HepG2 (cell line): Measurements from ENCODE around the gene MED9. TPM values are rescaled to one million over a fixed set of nuclear protein-coding genes. Genes with fewer than 3 reads are reported as not detected.

Source experiments
- ATAC-seq: fragments of 200-7000 bp; cut with Tn5 transposase; 3 replicates; pipeline ENCODE4 v1.9.1; 2020; ENCODE audit warnings: mild to moderate bottlenecking, moderate library complexity
- BruUV-seq: library from RNA; stranded (reverse); fragments of 400-500 nt; replicated peaks from 2 replicates; lab custom pipeline; 2021; lab: Mats Ljungman, UMichigan
- CTCF ChIA-PET: fragments of 300-600 bp; formaldehyde crosslinking; extraction: SDS; loops from one replicate; lab custom pipeline; 2021; ENCODE audit warnings: low total read pairs, inconsistent platforms, low intra/inter-chr PET ratio; lab: Yijun Ruan, JAX
- POLR2A ChIA-PET: fragments of 350-600 bp; sonication (Branson Sonifier 250); formaldehyde crosslinking; loops from one replicate; lab custom pipeline; 2020; ENCODE audit warnings: antibody characterized with exemption, inconsistent platforms; lab: Yijun Ruan, JAX
- DNase-seq: peaks from one replicate; pipeline ENCODE4 v3.0.0-alpha.2; 2015; ENCODE audit warnings: low spot score
- FAIRE-seq: peaks from 3 replicates; lab custom pipeline; 2011; peaks lifted over from hg19 to GRCh38; lab: Jason Lieb, UNC
- H2AFZ ChIP-seq: one replicate; pipeline ENCODE4 v1.6.1; 2011; ENCODE audit warnings: low read length, inconsistent platforms
- H3K27ac ChIP-seq: fragments of 300-600 bp; 3 replicates; pipeline ENCODE4 v1.8.0; 2011; ENCODE audit warnings: mixed run types, mild to moderate bottlenecking, mixed read lengths, low read length, inconsistent platforms; ENCODE audit not compliant: insufficient read depth; ENCODE audit errors: extremely low read length
- H3K27me3 ChIP-seq, 2 experiments: fragments of 200-600 bp in 1 of 2; 2 replicates in 1 of 2; 3 replicates in 1 of 2; pipeline versions ENCODE4 v1.6.0 to v1.8.0; 2011; ENCODE audit warnings: low read length in 2 of 2, mild to moderate bottlenecking in 2 of 2, moderate library complexity in 2 of 2, inconsistent platforms in 1 of 2; ENCODE audit not compliant: insufficient read depth in 2 of 2, control insufficient read depth in 1 of 2
- H3K36me3 ChIP-seq, 2 experiments: fragments of 200-600 bp in 1 of 2; replicated peaks in 1 of 2; 2 replicates in 1 of 2; 3 replicates in 1 of 2; pipeline versions ENCODE4 v1.5.1 to v1.8.0; 2011; ENCODE audit warnings: low read length in 2 of 2, inconsistent platforms in 1 of 2; ENCODE audit not compliant: insufficient read depth in 2 of 2, control insufficient read depth in 1 of 2
- H3K4me1 ChIP-seq: 2 replicates; pipeline ENCODE4 v1.5.1; 2012; ENCODE audit warnings: low read length, inconsistent platforms; ENCODE audit not compliant: insufficient read depth
- H3K4me2 ChIP-seq: 2 replicates; pipeline ENCODE4 v1.6.0; 2011; ENCODE audit warnings: low read depth, low read length, inconsistent platforms
- H3K4me3 ChIP-seq, 3 experiments: fragments of 200-600 bp in 1 of 3; sonication (generic), shearing (Covaris generic) in 1 of 3; replicated peaks in 1 of 3; 2 replicates each; pipeline ENCODE4 v1.5.1; 2011 to 2016; ENCODE audit warnings: low read length in 3 of 3, inconsistent platforms in 2 of 3, low read depth in 2 of 3, mild to moderate bottlenecking in 2 of 3, control low read depth in 1 of 3, mixed read lengths in 1 of 3; ENCODE audit not compliant: insufficient read depth in 1 of 3
- H3K79me2 ChIP-seq: one replicate; pipeline ENCODE4 v1.6.1; 2011; ENCODE audit warnings: low read length, inconsistent platforms; ENCODE audit not compliant: insufficient read depth
- H3K9ac ChIP-seq: 2 replicates; pipeline ENCODE4 v1.6.0; 2011; ENCODE audit warnings: mild to moderate bottlenecking, low read depth, low read length, inconsistent platforms; ENCODE audit not compliant: insufficient read depth
- H3K9me3 ChIP-seq: 2 replicates; pipeline ENCODE4 v1.5.1; 2012; ENCODE audit warnings: mild to moderate bottlenecking, low read length
- H4K20me1 ChIP-seq: 2 replicates; pipeline ENCODE4 v1.6.0; 2011; ENCODE audit warnings: inconsistent platforms, mild to moderate bottlenecking, low read length, moderate library complexity; ENCODE audit not compliant: insufficient read depth
- ATF7 ChIP-seq, 2 experiments: fragments of 450-650 bp in 1 of 2; sonication (generic) in 1 of 2; formaldehyde crosslinking in 1 of 2; IDR thresholded peaks; 2 replicates each; pipeline versions ENCODE4 v1.4.0 to v1.6.1; 2016 to 2020; ENCODE audit warnings: antibody characterized with exemption in 1 of 2, mild to moderate bottlenecking in 1 of 2, missing genetic modification reagents in 1 of 2
- CEBPG ChIP-seq: IDR thresholded peaks from 2 replicates; pipeline ENCODE4 v1.6.1; 2016
- FOSL2 ChIP-seq: sonication (generic); formaldehyde crosslinking; IDR thresholded peaks from 2 replicates; pipeline ENCODE4 v1.4.0; 2020; ENCODE audit warnings: missing genetic modification reagents
- KAT8 ChIP-seq: IDR thresholded peaks from 2 replicates; pipeline ENCODE4 v1.6.1; 2016; ENCODE audit warnings: missing genetic modification reagents, missing compliant biosample characterization
- KDM2A ChIP-seq: sonication (generic); formaldehyde crosslinking; IDR thresholded peaks from 2 replicates; pipeline ENCODE4 v1.4.0; 2020; ENCODE audit warnings: low read depth, missing genetic modification reagents, borderline replicate concordance
- KDM5A ChIP-seq: fragments of 200-600 bp; sonication (generic); IDR thresholded peaks from 2 replicates; pipeline ENCODE4 v1.7.0; 2018; ENCODE audit warnings: antibody characterized with exemption, mild to moderate bottlenecking, low read length, borderline replicate concordance
- SALL1 ChIP-seq: sonication (generic); formaldehyde crosslinking; IDR thresholded peaks from 2 replicates; pipeline ENCODE4 v1.8.0; 2022; ENCODE audit warnings: mild to moderate bottlenecking, missing genetic modification reagents
- WGBS: methylation state at CpG from one replicate; pipeline ENCODE4 v1.1.6; 2017; ENCODE audit warnings: low lambda C conversion rate; 5-methylcytosine and 5-hydroxymethylcytosine counted together
- in situ Hi-C: cut with HindIII; loops from 2 replicates; pipeline ENCODE4 v1.10.0; 2017; ENCODE audit warnings: low pct_unique_long_range_greater_than_20kb; ENCODE audit not compliant: extremely low pct_ligation_motif_present
- intact Hi-C: fragments of 100-400 bp; cut with micrococcal nuclease; formaldehyde crosslinking; loops from one replicate; pipeline ENCODE4 v1.10.0; 2022; ENCODE audit not compliant: unreplicated experiment
- polyA plus RNA-seq, 8 experiments: library from polyadenylated mRNA; depleted of rRNA in 3 of 8; stranded (reverse) in 7 of 8; unstranded in 1 of 8; fragments of >200 nt; fragmentation: Illumina TruSeq in 4 of 8; extraction: Trizol in 4 of 8; gene quantifications; 2 replicates each; pipeline versions ENCODE4 v1.2.1 to v1.2.3, GENCODE V29; 2011 to 2016; ENCODE audit warnings: low read depth in 4 of 8, missing spikeins in 1 of 8, mixed read lengths in 1 of 8; ENCODE audit not compliant: insufficient read depth in 1 of 8
- total RNA-seq, 5 experiments: library from RNA; depleted of rRNA; stranded (reverse); fragments of >200 nt; fragmentation: Illumina TruSeq; extraction: Trizol; gene quantifications; 2 replicates each; pipeline ENCODE4 v1.2.3, GENCODE V29; 2016; ENCODE audit warnings: low read depth in 1 of 5
- TF ChIP-seq, protein P1 (sequence below): sonication (generic); formaldehyde crosslinking; IDR thresholded peaks from 2 replicates; pipeline ENCODE4 v1.5.0; 2020; ENCODE audit warnings: missing genetic modification reagents
- TF ChIP-seq, protein P2 (sequence below): sonication (generic); formaldehyde crosslinking; conservative IDR thresholded peaks from 2 replicates; pipeline ENCODE4 v1.4.0; 2020; ENCODE audit warnings: missing genetic modification reagents

MED9 gene
- total and polyA plus RNA-seq, 2 of the 13 experiments (the other 11 are each of a cell fraction or from before 2014, with no cell fraction given): 11.9 to 15.1 TPM

GRCh38 chr17:17503566-17504130 is 26.8 kb downstream of the MED9 start:
- Histone ChIP-seq H3K36me3 (no peaks in the 10 kb centered on the region), H3K4me1 (peaks cover 11% of the 10 kb centered on the region), H3K27ac (no peak overlapping the region), H4K20me1 (no peaks in the 10 kb centered on the region), H3K27me3 (peaks cover 4 to 36% of the 10 kb centered on the region in 2 experiments; a peak in 3 of 5 replicates), H3K4me3 (no peak overlapping the region), H3K9ac (no peak overlapping the region), H2AFZ (no peak overlapping the region), H3K4me2 (no peak overlapping the region), H3K9me3 (no peaks in the 10 kb centered on the region), H3K79me2 (no peaks in the 10 kb centered on the region)
- FAIRE-seq (no peak), DNase-seq (no peak), ATAC-seq (no peak; the same call in 2 of the 3 replicates)
- no TSS peak for BruUV-seq
- ChIA-PET POLR2A (no interaction called here), CTCF (no interaction called here)
- in situ Hi-C loops: loop anchor here (10.0 kb wide), 1 partner anchor 141 kb away; no protein-coding TSS in a partner anchor
- WGBS: 55% methylated on average over 6 of the region's 7 CpGs
- intact Hi-C loops: no loop called here
- TF ChIP-seq, protein P1, sequence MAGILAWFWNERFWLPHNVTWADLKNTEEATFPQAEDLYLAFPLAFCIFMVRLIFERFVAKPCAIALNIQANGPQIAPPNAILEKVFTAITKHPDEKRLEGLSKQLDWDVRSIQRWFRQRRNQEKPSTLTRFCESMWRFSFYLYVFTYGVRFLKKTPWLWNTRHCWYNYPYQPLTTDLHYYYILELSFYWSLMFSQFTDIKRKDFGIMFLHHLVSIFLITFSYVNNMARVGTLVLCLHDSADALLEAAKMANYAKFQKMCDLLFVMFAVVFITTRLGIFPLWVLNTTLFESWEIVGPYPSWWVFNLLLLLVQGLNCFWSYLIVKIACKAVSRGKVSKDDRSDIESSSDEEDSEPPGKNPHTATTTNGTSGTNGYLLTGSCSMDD (CRISPR knock-in tag): no peak
- TF ChIP-seq CEBPG (CRISPR knock-in tag): no peak
- TF ChIP-seq, all 625 proteins: peak for 0

- H3K4me3 ChIP-seq: no peak overlapping the region; a peak in 1 of 6 replicates
- intact Hi-C loops: no loop called here
- no TSS peak for BruUV-seq
- ATAC-seq: peak; percentile 14; the same call in 2 of the 3 replicates
- no peak overlapping the region for H3K27ac ChIP-seq
- H3K36me3 ChIP-seq: no peaks in the 10 kb centered on the region
- peaks cover 0 to 27% of the 10 kb centered on the region in 2 experiments; a peak in 3 of 5 replicates for H3K27me3 ChIP-seq
- H3K9ac ChIP-seq: no peak overlapping the region
- CTCF ChIA-PET: no interaction called here
- no peak for FAIRE-seq
- TF ChIP-seq KDM5A: no peak
- 0 out of 2 replicates have a peak, but pooled peaks have one; percentile 12 for TF ChIP-seq SALL1 (CRISPR knock-in tag)
- TF ChIP-seq, protein P2, sequence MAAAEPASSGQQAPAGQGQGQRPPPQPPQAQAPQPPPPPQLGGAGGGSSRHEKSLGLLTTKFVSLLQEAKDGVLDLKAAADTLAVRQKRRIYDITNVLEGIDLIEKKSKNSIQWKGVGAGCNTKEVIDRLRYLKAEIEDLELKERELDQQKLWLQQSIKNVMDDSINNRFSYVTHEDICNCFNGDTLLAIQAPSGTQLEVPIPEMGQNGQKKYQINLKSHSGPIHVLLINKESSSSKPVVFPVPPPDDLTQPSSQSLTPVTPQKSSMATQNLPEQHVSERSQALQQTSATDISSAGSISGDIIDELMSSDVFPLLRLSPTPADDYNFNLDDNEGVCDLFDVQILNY (CRISPR knock-in tag): no peak
- no peak for TF ChIP-seq ATF7 (IDR thresholded peaks at IDR 0.05)
- TF ChIP-seq ATF7 (CRISPR knock-in tag; IDR thresholded peaks at IDR 0.05): no peak
- TF ChIP-seq KDM2A (CRISPR knock-in tag): peak; percentile 40; the same call in 1 of the 2 replicates
- no peak for TF ChIP-seq KAT8 (CRISPR knock-in tag)
- no peak for TF ChIP-seq FOSL2
- TF ChIP-seq, all 625 proteins: peak for 2
- Histone ChIP-seq H3K79me2 (no peaks in the 10 kb centered on the region), H2AFZ (no peak overlapping the region), H3K4me1 (peaks cover 3% of the 10 kb centered on the region), H3K4me2 (no peak overlapping the region), H3K9me3 (no peaks in the 10 kb centered on the region), H4K20me1 (no peaks in the 10 kb centered on the region)
- POLR2A ChIA-PET: no interaction called here
- in situ Hi-C loops: loop anchor here (5.0 to 10.0 kb wide), 2 partner anchors 63 to 140 kb away; no protein-coding TSS in a partner anchor
- no peak for DNase-seq
- WGBS: 59% methylated on average over 9 of the region's 20 CpGs
These were observed 27.7 kb downstream of the MED9 start for GRCh38 chr17:17504341-17505140.
